ENCODE results near the gene PWP2. TPM values are rescaled to one million over a fixed set of nuclear protein-coding genes. Genes with fewer than 3 reads are reported as not detected.

The PWP2 gene
- polyA plus RNA-seq, 1 donor: 9.3 TPM

Other genes with a start within 250 kb of the PWP2 start
- gene AGPAT3, start 242.2 kb upstream of the PWP2 start, polyA plus RNA-seq: 83.0 TPM
- gene TRAPPC10, start 95.1 kb upstream of the PWP2 start, polyA plus RNA-seq: 36.6 TPM
- gene GATD3, start 26.3 kb downstream of the PWP2 start, polyA plus RNA-seq: 48.3 TPM
- gene ICOSLG, start 133.5 kb downstream of the PWP2 start, polyA plus RNA-seq: 3.0 TPM
- not detected for gene DNMT3L, start 154.5 kb downstream of the PWP2 start, polyA plus RNA-seq
- 14.3 TPM for gene AIRE, start 178.5 kb downstream of the PWP2 start, polyA plus RNA-seq
- gene PFKL, start 192.7 kb downstream of the PWP2 start, polyA plus RNA-seq: 160 TPM
- 33.0 TPM for gene CFAP410, start 232.0 kb downstream of the PWP2 start, polyA plus RNA-seq
- 2.2 TPM for gene TRPM2, start 246.2 kb downstream of the PWP2 start, polyA plus RNA-seq

All from large intestine (tissue), 1 donor.